H1 (cell line): Measurements from ENCODE around the gene ZAR1L.

Source experiments
- BCL11A ChIP-seq, 2 experiments: IDR thresholded peaks; one replicate each; pipeline ENCODE4 v1.6.1; 2011; ENCODE audit warnings: low read depth in 2 of 2, low read length in 2 of 2, mild to moderate bottlenecking in 2 of 2
- CHD2 ChIP-seq: IDR thresholded peaks from 2 replicates; pipeline ENCODE4 v1.6.1; 2012; ENCODE audit warnings: low read length, improper control_type of control experiment
- CTCF ChIP-seq, 3 experiments: IDR thresholded peaks; 1 replicate in 2 of 3; 2 replicates in 1 of 3; pipeline versions ENCODE4 v1.5.1 to v1.6.1; 2011; ENCODE audit warnings: low read length in 3 of 3, mild to moderate bottlenecking in 3 of 3, inconsistent platforms in 2 of 3, low read depth in 1 of 3, moderate library complexity in 1 of 3; ENCODE audit not compliant: insufficient read depth in 1 of 3; ENCODE audit errors: control extremely low read depth in 1 of 3
- EZH2 ChIP-seq: fragments of 200-600 bp; sonication (generic); IDR thresholded peaks from 2 replicates; pipeline ENCODE4 v1.7.1; 2012; ENCODE audit warnings: low read depth, mild to moderate bottlenecking, moderate library complexity, low read length, inconsistent platforms; ENCODE audit not compliant: severe bottlenecking
- JUN ChIP-seq: IDR thresholded peaks from 2 replicates; pipeline ENCODE4 v1.6.1; 2011; ENCODE audit warnings: low read depth, mild to moderate bottlenecking, improper control_type of control experiment, low read length
- JUND ChIP-seq: IDR thresholded peaks from 2 replicates; pipeline ENCODE4 v1.6.1; 2011; ENCODE audit warnings: mild to moderate bottlenecking, improper control_type of control experiment, low read length
- RBBP5 ChIP-seq: IDR thresholded peaks from 2 replicates; pipeline ENCODE4 v1.7.1; 2012; ENCODE audit warnings: low read depth, mild to moderate bottlenecking, inconsistent platforms, low read length, moderate library complexity, borderline replicate concordance
- RFX5 ChIP-seq: IDR thresholded peaks from 2 replicates; pipeline ENCODE4 v1.6.1; 2011; ENCODE audit warnings: low read depth, low read length, improper control_type of control experiment, borderline replicate concordance
- USF2 ChIP-seq: IDR thresholded peaks from 2 replicates; pipeline ENCODE4 v1.6.1; 2011; ENCODE audit warnings: low read length, improper control_type of control experiment

GRCh38 chr13:32311188-32311897 lies 3.8 kb downstream of the ZAR1L start:
- no peak for TF ChIP-seq CTCF (IDR thresholded peaks at IDR 0.05; ENCODE audit: control extremely low read depth in 1 of 3, insufficient read depth in 1 of 3, low read depth in 1 of 3, low read length in 3 of 3)
- no peak for TF ChIP-seq JUND
- TF ChIP-seq BCL11A (IDR thresholded peaks at IDR 0.05; ENCODE audit: low read depth in 2 of 2, low read length in 2 of 2), result no peak
- TF ChIP-seq USF2, result no peak
- TF ChIP-seq CHD2, result no peak
- TF ChIP-seq EZH2, result no peak
- TF ChIP-seq RFX5, result no peak
- TF ChIP-seq RBBP5, result no peak
- TF ChIP-seq JUN, result no peak
